Rectal smooth muscle tissue (tissue), 1 donor: ENCODE data around the gene ZNF844.
"Not testable (repeated sequence)": the region's sequence is repeated elsewhere in the genome, so short reads cannot be mapped to it uniquely, and the experiment has no call there.

Experiments
- H3K27ac ChIP-seq: one replicate; pipeline ENCODE4 v1.7.0; 2013; ENCODE audit warnings: low read depth, low read length, inconsistent platforms
- H3K27me3 ChIP-seq: one replicate; pipeline ENCODE4 v1.7.0; 2013; ENCODE audit warnings: low read length; ENCODE audit not compliant: control insufficient read depth, insufficient read depth
- H3K36me3 ChIP-seq: one replicate; pipeline ENCODE4 v1.7.0; 2013; ENCODE audit warnings: low read length; ENCODE audit not compliant: control insufficient read depth, insufficient read depth
- H3K4me1 ChIP-seq: one replicate; pipeline ENCODE4 v1.7.0; 2013; ENCODE audit warnings: low read length; ENCODE audit not compliant: control insufficient read depth, insufficient read depth
- H3K4me3 ChIP-seq: one replicate; pipeline ENCODE4 v1.7.0; 2013; ENCODE audit warnings: low read length
- H3K9ac ChIP-seq: one replicate; pipeline ENCODE4 v1.7.0; 2013; ENCODE audit warnings: low read length

The ZNF844 gene

DNA sequence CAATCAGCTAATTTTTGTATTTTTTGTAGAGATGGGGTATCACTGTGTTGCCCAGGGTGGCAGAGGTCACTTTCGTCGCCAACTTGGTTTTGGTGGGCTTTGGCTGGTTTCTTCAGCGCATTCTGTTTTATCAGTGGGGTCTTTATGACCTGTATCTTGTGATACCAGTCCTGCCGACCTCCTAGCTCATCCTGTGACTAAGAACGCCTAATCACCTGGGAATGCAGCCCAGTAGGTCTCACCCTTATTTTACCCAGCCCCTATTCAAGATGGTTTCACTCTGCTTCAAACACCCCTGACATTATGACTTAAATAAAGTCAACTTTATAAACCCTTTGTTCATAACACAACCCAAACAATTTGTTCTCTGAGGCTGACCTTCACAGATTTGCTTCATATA is 8.7 kb upstream of the ZNF844 start:
- H3K27ac ChIP-seq, result no peak overlapping the region
- H3K4me1 ChIP-seq, result no peaks in the 10 kb centered on the region
- H3K27me3 ChIP-seq, result no peaks in the 10 kb centered on the region
- H3K9ac ChIP-seq, result no peak overlapping the region
- H3K4me3 ChIP-seq, result no peak overlapping the region
- H3K36me3 ChIP-seq, result no peaks in the 10 kb centered on the region

DNA sequence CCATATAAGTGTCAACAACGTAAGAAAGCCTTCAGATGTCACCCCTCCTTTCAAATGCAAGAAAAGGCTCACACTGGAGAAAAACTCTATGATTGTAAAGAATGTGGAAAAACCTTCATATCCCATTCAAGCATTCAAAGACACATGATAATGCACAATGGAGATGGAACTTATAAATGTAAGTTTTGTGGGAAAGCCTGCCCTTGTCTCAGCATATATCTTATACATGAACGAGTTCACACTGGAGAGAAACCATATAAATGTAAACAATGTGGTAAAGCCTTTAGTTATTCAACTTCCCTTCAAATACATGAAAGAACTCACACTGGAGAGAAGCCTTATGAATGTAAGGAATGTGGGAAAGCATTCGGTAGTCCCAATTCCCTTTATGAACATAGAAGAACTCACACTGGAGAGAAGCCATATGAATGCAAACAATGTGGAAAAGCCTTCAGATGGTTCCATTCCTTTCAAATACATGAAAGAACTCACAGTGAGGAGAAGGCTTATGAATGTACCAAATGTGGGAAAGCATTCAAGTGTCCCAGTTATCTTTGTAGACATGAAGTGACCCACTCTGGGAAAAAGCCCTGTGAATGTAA is 11.1 kb downstream of the ZNF844 start:
- Histone ChIP-seq H3K4me3 (no peak overlapping the region), H3K4me1 (no peaks in the 10 kb centered on the region), H3K36me3 (peaks cover 40% of the 10 kb centered on the region), H3K27me3 (no peaks in the 10 kb centered on the region), H3K27ac (no peak overlapping the region), H3K9ac (no peak overlapping the region)

DNA sequence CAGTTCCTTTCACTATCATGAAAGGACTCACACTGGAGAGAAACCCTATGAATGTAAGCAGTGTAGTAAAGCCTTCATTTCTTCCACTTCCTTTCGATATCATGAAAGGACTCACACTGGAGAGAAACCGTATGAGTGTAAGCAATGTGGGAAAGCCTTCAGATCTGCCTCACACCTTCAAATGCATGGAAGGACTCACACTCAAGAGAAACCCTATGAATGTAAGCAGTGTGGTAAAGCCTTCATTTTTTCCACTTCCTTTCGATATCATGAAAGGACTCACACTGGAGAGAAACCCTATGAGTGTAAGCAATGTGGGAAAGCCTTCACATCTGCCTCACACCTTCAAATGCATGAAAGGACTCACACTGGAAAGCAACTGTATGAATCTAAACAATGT is 11.8 kb downstream of the ZNF844 start:
- H3K9ac ChIP-seq, H3K4me3 ChIP-seq, H3K27ac ChIP-seq, H3K4me1 ChIP-seq, H3K27me3 ChIP-seq: not testable (repeated sequence)
- H3K36me3 ChIP-seq, result peaks cover 40% of the 10 kb centered on the region

DNA sequence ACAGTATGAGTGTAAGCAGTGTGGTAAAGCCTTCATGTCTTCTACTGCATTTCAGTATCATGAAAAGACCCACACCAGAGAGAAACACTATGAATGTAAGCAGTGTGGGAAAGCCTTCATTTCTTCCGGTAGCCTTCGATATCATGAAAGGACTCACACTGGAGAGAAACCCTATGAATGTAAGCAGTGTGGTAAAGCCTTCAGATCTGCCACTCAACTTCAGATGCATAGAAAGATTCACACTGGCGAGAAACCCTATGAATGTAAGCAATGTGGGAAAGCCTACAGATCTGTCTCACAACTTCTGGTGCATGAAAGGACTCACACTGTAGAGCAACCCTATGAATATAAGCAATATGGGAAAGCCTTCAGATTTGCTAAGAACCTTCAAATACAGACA is 12.8 kb downstream of the ZNF844 start:
- H3K4me1 ChIP-seq, result no peaks in the 10 kb centered on the region
- peaks cover 40% of the 10 kb centered on the region for H3K36me3 ChIP-seq
- no peak overlapping the region for H3K27ac ChIP-seq
- no peaks in the 10 kb centered on the region for H3K27me3 ChIP-seq
- H3K9ac ChIP-seq, result no peak overlapping the region
- H3K4me3 ChIP-seq, result no peak overlapping the region

DNA sequence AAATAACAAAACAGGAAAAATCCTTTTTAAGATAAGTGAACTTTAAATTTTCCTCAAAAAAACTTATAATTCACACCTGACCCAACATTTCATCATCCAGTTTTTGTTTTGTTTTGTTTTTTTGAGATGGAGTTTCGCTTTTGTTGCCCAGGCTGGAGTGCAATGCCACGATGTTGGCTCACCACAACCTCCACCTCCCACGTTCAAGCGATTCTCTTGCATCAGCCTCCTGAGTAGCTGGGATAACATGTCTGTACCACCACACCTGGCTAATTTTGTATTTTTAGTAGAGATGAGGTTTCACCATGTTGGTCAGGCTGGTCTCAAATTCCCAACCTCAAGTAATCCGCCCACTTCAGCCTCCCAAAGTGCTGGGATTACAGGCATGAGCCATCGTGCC is 18.8 kb downstream of the ZNF844 start:
- not testable (repeated sequence) for H3K4me3 ChIP-seq, H3K36me3 ChIP-seq, H3K4me1 ChIP-seq, H3K9ac ChIP-seq, H3K27ac ChIP-seq, H3K27me3 ChIP-seq

DNA sequence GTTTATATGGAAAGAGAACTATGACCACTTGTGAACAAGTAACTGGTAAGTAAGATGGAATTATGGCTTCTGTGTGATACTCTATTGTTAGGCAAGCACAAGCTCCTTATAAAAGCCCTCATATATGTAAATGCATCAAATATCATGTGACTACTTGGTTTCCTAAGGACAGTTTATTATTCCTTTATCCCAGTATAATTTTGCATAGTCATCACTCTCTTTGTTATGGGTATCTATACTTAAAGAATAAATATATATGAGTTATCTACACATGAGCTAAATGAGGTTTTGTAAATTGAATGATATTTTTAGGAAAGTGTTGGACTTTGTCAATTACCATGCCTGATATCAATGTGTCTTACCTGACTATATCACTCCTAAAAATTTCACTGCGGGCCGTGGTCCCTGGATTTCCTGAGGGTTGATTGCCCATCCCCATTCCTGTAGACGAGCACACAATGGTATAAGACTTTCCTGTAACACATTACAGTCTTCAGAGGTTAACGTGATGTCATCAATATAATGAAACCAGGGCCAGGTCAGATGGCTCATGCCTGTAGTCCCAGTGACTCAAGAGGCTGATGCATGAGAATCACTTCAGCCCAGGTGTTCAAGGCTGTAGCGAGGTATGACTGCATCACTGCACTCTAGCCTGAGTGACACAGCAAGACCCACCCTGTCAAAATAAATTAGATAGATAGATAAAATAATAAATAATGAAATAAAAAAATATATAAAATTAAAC is 20.7 kb downstream of the ZNF844 start:
- Histone ChIP-seq H3K36me3 (no peaks in the 10 kb centered on the region), H3K4me3 (no peak overlapping the region), H3K27me3 (no peaks in the 10 kb centered on the region), H3K27ac (no peak overlapping the region), H3K4me1 (no peaks in the 10 kb centered on the region), H3K9ac (no peak overlapping the region)

DNA sequence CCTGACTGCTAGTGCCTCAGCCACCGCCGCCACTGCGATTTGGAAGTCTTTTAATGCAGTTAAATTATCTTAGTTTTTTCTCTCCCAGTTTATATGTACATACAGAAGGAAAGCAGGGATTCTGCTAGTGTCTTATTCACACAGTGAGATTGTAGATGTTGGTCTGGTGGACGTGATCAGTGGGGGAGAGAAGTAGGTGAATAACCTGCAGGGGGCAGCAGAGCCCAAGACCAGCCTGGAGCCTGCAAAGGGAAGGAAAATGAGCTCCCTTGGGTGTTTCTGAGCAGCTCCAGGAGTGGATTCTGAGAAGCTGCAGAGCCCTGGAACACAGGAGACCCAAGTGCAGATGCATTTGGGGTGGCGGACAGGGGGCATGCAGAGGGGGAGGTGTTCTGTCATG is 26.3 kb downstream of the ZNF844 start:
- no peak overlapping the region for H3K4me3 ChIP-seq
- no peaks in the 10 kb centered on the region for H3K4me1 ChIP-seq
- no peak overlapping the region for H3K9ac ChIP-seq
- no peaks in the 10 kb centered on the region for H3K27me3 ChIP-seq
- H3K27ac ChIP-seq, result no peak overlapping the region
- H3K36me3 ChIP-seq, result no peaks in the 10 kb centered on the region

DNA sequence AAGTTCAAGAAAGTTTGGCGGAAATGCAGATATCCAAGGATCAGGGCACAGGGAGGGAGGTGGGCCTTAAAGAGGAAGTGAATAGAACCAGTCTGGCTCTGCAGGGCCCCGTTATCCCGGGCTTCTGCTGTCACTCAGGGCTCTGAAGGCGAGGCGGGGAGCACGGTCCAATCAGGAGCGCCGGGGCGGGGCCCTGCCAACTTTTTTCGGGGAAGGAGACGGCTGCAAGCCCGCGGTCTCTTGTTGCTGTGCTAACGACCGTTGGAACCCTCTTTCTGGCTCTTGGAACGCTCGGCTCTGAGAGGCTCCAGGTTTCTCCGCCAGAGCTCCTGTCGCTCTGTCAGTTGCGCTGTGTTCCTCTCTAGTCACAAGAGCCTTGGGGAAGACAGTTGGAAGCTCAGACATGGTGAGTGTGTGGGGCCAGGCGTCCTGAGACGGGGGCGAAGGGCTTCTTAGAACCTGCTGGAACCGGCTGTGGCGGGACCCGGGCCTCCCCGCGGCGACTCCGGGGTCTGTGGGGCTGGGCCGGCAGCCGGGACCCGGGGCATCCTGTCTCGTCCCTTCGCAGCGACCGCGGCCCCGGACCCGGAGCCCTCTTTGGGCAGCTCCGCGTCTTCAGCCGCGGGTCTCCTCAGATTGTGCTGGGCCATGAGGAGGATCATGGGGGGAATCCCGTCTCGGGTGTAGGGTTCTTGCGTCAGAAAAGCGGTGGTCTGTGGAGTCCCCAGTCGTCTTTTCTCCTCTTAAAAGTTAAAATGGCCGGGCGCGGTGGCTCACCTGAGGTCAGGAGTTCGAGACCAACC is 27.7 kb downstream of the ZNF844 start:
- Histone ChIP-seq H3K4me1 (no peaks in the 10 kb centered on the region), H3K36me3 (no peaks in the 10 kb centered on the region), H3K27ac (peak overlapping the region; percentile 69), H3K27me3 (no peaks in the 10 kb centered on the region), H3K9ac (peak overlapping the region; percentile 49), H3K4me3 (peak overlapping the region; percentile 83)

DNA sequence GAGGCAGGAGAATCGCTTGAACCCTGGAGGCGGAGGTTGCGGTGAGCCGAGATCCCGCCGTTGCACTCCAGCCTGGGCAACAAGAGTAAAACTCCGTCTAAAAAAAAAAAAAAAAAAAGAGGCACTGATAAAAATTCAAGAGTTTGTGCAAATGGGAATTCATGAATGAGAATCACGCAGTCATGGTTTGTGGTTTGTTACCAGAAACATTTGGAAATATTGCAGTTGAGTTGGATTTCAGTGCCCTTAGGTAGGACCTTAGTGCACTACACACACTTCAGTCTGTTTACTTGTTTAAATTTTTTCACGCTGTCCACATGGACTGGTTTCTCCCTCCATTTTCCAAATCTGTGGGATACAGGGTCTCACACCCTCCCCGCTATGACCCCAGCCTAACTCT is 28.4 kb downstream of the ZNF844 start:
- Histone ChIP-seq H3K27ac (no peak overlapping the region), H3K9ac (no peak overlapping the region), H3K4me1 (no peaks in the 10 kb centered on the region), H3K4me3 (peak overlapping the region; percentile 83), H3K27me3 (no peaks in the 10 kb centered on the region), H3K36me3 (no peaks in the 10 kb centered on the region)

DNA sequence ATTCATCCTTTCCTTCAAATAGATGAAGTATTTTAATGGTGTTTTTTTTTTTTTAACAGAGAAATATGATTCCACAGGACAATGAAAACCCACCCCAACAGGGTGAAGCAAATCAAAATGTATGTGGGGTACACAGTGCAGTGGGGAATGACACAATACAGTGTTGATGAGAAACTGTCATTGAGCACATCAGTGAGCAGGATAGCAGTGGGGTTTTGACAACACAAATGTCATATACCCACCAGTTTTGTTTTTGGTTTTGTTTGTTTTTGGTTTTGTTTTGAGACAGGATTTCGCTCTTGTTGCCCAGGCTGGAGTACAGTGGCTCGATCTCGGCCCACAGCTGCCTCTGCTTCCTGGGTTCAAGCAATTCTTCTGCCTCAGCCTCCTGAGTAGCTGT is 29.2 kb downstream of the ZNF844 start:
- Histone ChIP-seq H3K27me3 (no peaks in the 10 kb centered on the region), H3K4me3 (no peak overlapping the region), H3K36me3 (no peaks in the 10 kb centered on the region), H3K9ac (no peak overlapping the region), H3K4me1 (no peaks in the 10 kb centered on the region), H3K27ac (no peak overlapping the region)

DNA sequence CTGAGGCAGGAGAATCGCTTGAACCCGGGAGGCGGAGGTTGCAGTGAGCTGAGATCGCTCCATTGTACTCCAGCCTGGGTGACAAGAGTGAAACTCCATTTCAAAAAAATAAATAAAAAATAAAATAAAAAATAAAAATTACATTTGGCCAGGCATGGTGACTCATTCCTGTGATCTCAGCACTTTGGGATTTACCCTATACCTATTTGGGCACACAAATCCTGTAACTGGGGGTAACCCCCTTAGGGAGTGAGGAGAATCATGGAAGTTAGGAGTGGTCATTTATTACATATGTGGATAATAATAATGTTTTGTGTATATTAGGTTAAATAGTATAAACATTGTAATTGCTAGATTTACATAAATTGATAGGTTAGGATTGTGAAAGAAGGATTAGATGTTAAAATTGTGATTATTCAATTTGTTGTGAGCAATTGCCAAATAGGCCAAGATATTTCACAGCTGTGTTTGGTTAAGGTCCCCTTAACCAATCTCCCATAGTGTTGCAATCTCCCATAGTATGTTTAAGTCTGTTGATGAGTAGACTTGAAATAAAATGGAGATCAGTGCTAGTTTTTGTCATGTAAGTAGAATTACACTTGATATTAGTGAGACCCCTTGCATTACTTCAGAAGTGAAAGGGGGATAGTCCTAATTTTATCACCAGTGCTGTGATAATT is 30.7 kb downstream of the ZNF844 start:
- Histone ChIP-seq H3K9ac (no peak overlapping the region), H3K27ac (no peak overlapping the region), H3K27me3 (no peaks in the 10 kb centered on the region), H3K4me3 (no peak overlapping the region), H3K36me3 (no peaks in the 10 kb centered on the region), H3K4me1 (no peaks in the 10 kb centered on the region)

DNA sequence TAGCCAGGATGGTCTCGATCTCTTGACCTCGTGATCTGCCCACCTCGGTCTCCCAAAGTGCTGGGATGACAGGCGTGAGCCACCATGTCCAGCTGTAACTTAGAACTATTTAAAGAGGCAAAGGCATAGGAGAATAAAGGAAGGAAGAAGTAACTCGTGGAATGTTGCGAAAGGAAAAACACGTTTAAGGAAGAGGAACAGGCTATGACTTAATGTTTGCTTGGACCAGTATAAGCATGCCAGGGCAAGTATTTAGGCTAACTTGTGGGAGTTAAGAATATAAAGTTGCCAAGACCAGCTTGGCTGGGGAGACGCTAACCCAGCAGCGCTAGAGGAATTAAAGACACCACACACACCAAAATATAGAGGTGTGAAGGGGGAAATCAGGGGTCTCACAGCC is 33.5 kb downstream of the ZNF844 start:
- Histone ChIP-seq H3K9ac (no peak overlapping the region), H3K4me1 (no peaks in the 10 kb centered on the region)

More for the DNA sequence above, 33.5 kb downstream of the ZNF844 start:
- H3K27me3 ChIP-seq, result no peaks in the 10 kb centered on the region
- no peaks in the 10 kb centered on the region for H3K36me3 ChIP-seq
- no peak overlapping the region for H3K27ac ChIP-seq
- H3K4me3 ChIP-seq, result no peak overlapping the region
